Measurements from ENCODE around the gene ANGEL2. TPM values are rescaled to one million over a fixed set of nuclear protein-coding genes. Genes with fewer than 3 reads are reported as not detected.

ANGEL2 gene
- total and polyA plus RNA-seq, 12 donors = 17.7 to 47.3 (median 27.6) TPM

DNA sequence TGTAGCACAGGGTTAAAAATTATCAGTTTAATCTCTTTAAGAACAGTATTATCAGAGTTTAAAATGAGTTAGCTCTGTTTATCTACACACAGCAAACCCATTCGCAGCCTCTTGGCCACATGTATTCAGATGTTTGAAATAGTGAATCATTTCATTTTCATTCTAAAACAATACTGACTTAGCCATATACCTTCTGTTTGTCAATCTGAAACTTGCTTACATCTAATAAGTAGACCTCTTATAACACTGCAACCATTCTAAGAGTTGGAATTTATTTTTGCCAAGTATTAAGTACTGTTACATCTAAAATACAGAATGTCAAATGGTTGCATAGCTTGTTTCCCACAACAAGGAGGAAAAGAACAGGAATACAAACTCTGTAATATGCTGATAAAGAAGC is 25.4 kb downstream of the ANGEL2 start:
- intact Hi-C loops (cut with DNase I) = loop anchor here in 1 of 2 donors (5.0 to 10.0 kb wide), 2 partner anchors 175 to 253 kb away; no protein-coding TSS in a partner anchor
- Histone ChIP-seq H3K27ac (no peak overlapping the region), H3K9me3 (replicated peaks in 1 of 3) (no peaks in the 10 kb centered on the region), H3K4me1 (replicated peaks in 1 of 2) (peaks cover 0 to 13% of the 10 kb centered on the region in 2 donors), H3K4me3 (no peak overlapping the region), H3K27me3 (no peaks in the 10 kb centered on the region), H3K36me3 (replicated peaks in 1 of 2) (peaks cover 3 to 15% of the 10 kb centered on the region in 2 donors)
- 58 to 68% (median 68%) methylated on average over 1 of the region's 1 CpG for WGBS, 4 donors
- DNase-seq = no peak
- TF ChIP-seq POLR2A (IDR thresholded peaks at IDR 0.05) = no peak
- TF ChIP-seq, protein P1, sequence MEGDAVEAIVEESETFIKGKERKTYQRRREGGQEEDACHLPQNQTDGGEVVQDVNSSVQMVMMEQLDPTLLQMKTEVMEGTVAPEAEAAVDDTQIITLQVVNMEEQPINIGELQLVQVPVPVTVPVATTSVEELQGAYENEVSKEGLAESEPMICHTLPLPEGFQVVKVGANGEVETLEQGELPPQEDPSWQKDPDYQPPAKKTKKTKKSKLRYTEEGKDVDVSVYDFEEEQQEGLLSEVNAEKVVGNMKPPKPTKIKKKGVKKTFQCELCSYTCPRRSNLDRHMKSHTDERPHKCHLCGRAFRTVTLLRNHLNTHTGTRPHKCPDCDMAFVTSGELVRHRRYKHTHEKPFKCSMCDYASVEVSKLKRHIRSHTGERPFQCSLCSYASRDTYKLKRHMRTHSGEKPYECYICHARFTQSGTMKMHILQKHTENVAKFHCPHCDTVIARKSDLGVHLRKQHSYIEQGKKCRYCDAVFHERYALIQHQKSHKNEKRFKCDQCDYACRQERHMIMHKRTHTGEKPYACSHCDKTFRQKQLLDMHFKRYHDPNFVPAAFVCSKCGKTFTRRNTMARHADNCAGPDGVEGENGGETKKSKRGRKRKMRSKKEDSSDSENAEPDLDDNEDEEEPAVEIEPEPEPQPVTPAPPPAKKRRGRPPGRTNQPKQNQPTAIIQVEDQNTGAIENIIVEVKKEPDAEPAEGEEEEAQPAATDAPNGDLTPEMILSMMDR (IDR thresholded peaks at IDR 0.05) = no peak

- intact Hi-C loops (cut with DNase I) = loop anchor here in 1 of 2 donors (10.0 kb wide), 2 partner anchors 163 to 313 kb away; no protein-coding TSS in a partner anchor
- TF ChIP-seq POLR2A (IDR thresholded peaks at IDR 0.05) = no peak
- TF ChIP-seq, protein P1 (IDR thresholded peaks at IDR 0.05) = no peak
Measured at GRCh38 chr1:212987702-212988322, 27.9 kb downstream of the ANGEL2 start.

GRCh38 chr1:212986551-212986950 is 29.1 kb downstream of the ANGEL2 start:
- no peak for DNase-seq
- H3K27me3 ChIP-seq = no peaks in the 10 kb centered on the region
- H3K4me1 ChIP-seq (replicated peaks in 1 of 2) = peaks cover 4 to 20% of the 10 kb centered on the region in 2 donors
- no peak overlapping the region for H3K4me3 ChIP-seq
- intact Hi-C loops (cut with DNase I) = loop anchor here in 1 of 2 donors (10.0 kb wide), 2 partner anchors 162 to 312 kb away; no protein-coding TSS in a partner anchor
- peaks cover 0 to 3% of the 10 kb centered on the region in 2 donors for H3K36me3 ChIP-seq (replicated peaks in 1 of 2)
- H3K9me3 ChIP-seq (replicated peaks in 1 of 3) = no peaks in the 10 kb centered on the region
- no peak for TF ChIP-seq POLR2A (IDR thresholded peaks at IDR 0.05)
- TF ChIP-seq, protein P1 (IDR thresholded peaks at IDR 0.05) = no peak
- WGBS, 4 donors = 85 to 96% (median 94%) methylated on average over 2 of the region's 2 CpGs
- no peak overlapping the region for H3K27ac ChIP-seq

More at GRCh38 chr1:212987702-212988322, 27.9 kb downstream of the ANGEL2 start:
- DNase-seq = peak in 5 of 7 donors; percentile 30 to 60 (median 46)
- H3K36me3 ChIP-seq (replicated peaks in 1 of 2) = peaks cover 0 to 7% of the 10 kb centered on the region in 2 donors
- H3K27ac ChIP-seq = no peak overlapping the region
- H3K9me3 ChIP-seq (replicated peaks in 1 of 3) = no peaks in the 10 kb centered on the region
- peaks cover 0 to 10% of the 10 kb centered on the region in 2 donors for H3K4me1 ChIP-seq (replicated peaks in 1 of 2)
- no peak overlapping the region for H3K4me3 ChIP-seq
- WGBS, 4 donors = 41 to 56% (median 44%) methylated on average over 6 of the region's 6 CpGs
- no peaks in the 10 kb centered on the region for H3K27me3 ChIP-seq

- H3K27ac ChIP-seq = no peak overlapping the region
- H3K4me3 ChIP-seq = no peak overlapping the region
- no peak for TF ChIP-seq POLR2A (IDR thresholded peaks at IDR 0.05)
- TF ChIP-seq, protein P1 (IDR thresholded peaks at IDR 0.05) = no peak
- peaks cover 4 to 20% of the 10 kb centered on the region in 2 donors for H3K4me1 ChIP-seq (replicated peaks in 1 of 2)
- peaks cover 0 to 2% of the 10 kb centered on the region in 2 donors for H3K36me3 ChIP-seq (replicated peaks in 1 of 2)
- intact Hi-C loops (cut with DNase I) = loop anchor here in 1 of 2 donors (10.0 kb wide), 2 partner anchors 160 to 310 kb away; no protein-coding TSS in a partner anchor
- no peak for DNase-seq
- no peaks in the 10 kb centered on the region for H3K9me3 ChIP-seq (replicated peaks in 1 of 3)
- 96 to 97% (median 96%) methylated on average over 6 of the region's 6 CpGs for WGBS, 4 donors
- no peaks in the 10 kb centered on the region for H3K27me3 ChIP-seq
Measured at GRCh38 chr1:212984522-212985291, 31.0 kb downstream of the ANGEL2 start.

Data from adrenal gland (tissue), 12 donors.